Esophagus muscularis mucosa (tissue), 4 donors: Measurements from ENCODE around the gene CAMK2G. TPM values are rescaled to one million over a fixed set of nuclear protein-coding genes. Genes with fewer than 3 reads are reported as not detected.

Experiments
- DNase-seq: peaks from one replicate; pipeline ENCODE4 v3.0.0-alpha.2; 2017; ENCODE audit errors: extremely low spot score
- H3K27ac ChIP-seq, 4 donors: fragments of 200-600 bp; sonication (generic); replicated peaks in 1 of 4; 1 replicate in 3 of 4; 2 replicates in 1 of 4; pipeline ENCODE4 v1.5.1; 2016 to 2019; ENCODE audit warnings: mild to moderate bottlenecking in 1 of 4
- H3K27me3 ChIP-seq, 4 donors: fragments of 200-600 bp; sonication (generic); one replicate each; pipeline versions ENCODE4 v1.5.1 to v1.6.0; 2016 to 2019
- H3K36me3 ChIP-seq, 4 donors: fragments of 200-600 bp; sonication (generic); one replicate each; pipeline ENCODE4 v1.5.1; 2016 to 2019
- H3K4me1 ChIP-seq, 4 donors: fragments of 200-600 bp; sonication (generic); one replicate each; pipeline ENCODE4 v1.5.1; 2016 to 2019
- H3K4me3 ChIP-seq, 4 donors: fragments of 200-600 bp; sonication (generic); 1 replicate in 2 of 4; 2 replicates in 2 of 4; pipeline ENCODE4 v1.5.1; 2016 to 2019; ENCODE audit warnings: mild to moderate bottlenecking in 4 of 4, moderate library complexity in 1 of 4
- H3K9me3 ChIP-seq, 4 donors: fragments of 200-600 bp; sonication (generic); 1 replicate in 3 of 4; 2 replicates in 1 of 4; pipeline ENCODE4 v1.5.1; 2016 to 2019
- EP300 ChIP-seq: sonication (generic); formaldehyde crosslinking; IDR thresholded peaks from one replicate; pipeline ENCODE4 v1.6.1; 2017; ENCODE audit warnings: antibody characterized with exemption
- POLR2A ChIP-seq: fragments of 450-650 bp; IDR thresholded peaks from one replicate; pipeline ENCODE4 v1.6.1; 2017; ENCODE audit warnings: antibody characterized with exemption, moderate library complexity, mild to moderate bottlenecking, low read depth
- POLR2AphosphoS5 ChIP-seq, 2 donors: sonication (generic); formaldehyde crosslinking; IDR thresholded peaks; one replicate each; pipeline ENCODE4 v1.6.1; 2017; ENCODE audit warnings: antibody characterized with exemption in 2 of 2
- WGBS: methylation state at CpG from one replicate; pipeline ENCODE4 v1.1.5; 2018; 5-methylcytosine and 5-hydroxymethylcytosine counted together
- intact Hi-C: fragments of 100-400 bp; cut with DNase I; formaldehyde crosslinking; loops from one replicate; pipeline ENCODE4 v1.15.1; 2023
- total RNA-seq, 4 donors: library from RNA; depleted of rRNA; stranded (reverse); fragments of >200 nt; gene quantifications; one replicate each; pipeline versions ENCODE4 v1.1.0 to v1.2.1, GENCODE V29; 2016
- TF ChIP-seq, protein P1 (sequence below), 3 experiments: fragments of 200-600 bp in 2 of 3; fragments of 450-650 bp in 1 of 3; sonication (generic) in 2 of 3; IDR thresholded peaks; one replicate each; pipeline ENCODE4 v1.5.1; 2017 to 2019; ENCODE audit warnings: antibody characterized with exemption in 3 of 3, mild to moderate bottlenecking in 2 of 3, moderate library complexity in 1 of 3

CAMK2G gene
- total RNA-seq, 4 donors from 2014 or later = 96.4 to 201 (median 159) TPM

DNA sequence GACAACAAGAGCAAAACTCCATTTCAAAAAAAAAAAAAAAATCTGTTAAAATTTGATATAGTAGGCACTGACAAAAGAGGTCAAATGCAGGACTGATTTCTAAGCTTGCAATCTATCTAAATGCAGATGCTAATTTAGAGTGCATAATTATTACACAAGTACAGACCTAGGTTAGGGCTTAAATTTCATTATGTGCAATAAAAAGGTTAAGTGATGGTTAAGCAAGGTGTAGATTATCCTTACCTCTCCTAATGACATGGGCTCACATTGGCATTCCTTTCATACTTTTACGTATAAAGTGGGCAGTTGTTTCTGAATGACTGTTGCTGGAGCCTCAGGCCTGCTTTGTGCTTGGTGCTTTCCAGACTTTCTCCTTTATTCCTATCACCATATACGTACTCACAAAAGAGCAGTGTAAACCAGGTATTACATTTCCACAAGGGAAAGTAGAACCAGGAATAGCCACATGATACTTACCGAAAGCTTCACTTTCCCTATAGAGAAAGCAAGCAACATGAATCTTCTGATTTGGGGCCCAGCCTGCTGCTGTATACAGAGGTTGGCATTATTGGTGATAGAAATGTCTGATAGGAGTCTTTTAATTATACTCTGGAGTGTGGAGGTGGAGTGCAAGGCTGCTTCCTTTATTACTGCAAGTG is 94.7 kb downstream of the CAMK2G start:
- 71% methylated on average over 3 of the region's 3 CpGs for WGBS
- Histone ChIP-seq H3K9me3 (no peaks in the 10 kb centered on the region), H3K36me3 (peaks cover 4 to 52% (median 40%) of the 10 kb centered on the region in 4 donors), H3K4me3 (no peak overlapping the region), H3K27me3 (no peaks in the 10 kb centered on the region), H3K27ac (no peak overlapping the region), H3K4me1 (peaks cover 39 to 54% (median 49%) of the 10 kb centered on the region in 4 donors)
- no peak for DNase-seq
- intact Hi-C loops = no loop called here
- TF ChIP-seq EP300 (no peak), POLR2AphosphoS5 (IDR thresholded peaks at IDR 0.05) (no peak), POLR2A (no peak)
- TF ChIP-seq, protein P1, sequence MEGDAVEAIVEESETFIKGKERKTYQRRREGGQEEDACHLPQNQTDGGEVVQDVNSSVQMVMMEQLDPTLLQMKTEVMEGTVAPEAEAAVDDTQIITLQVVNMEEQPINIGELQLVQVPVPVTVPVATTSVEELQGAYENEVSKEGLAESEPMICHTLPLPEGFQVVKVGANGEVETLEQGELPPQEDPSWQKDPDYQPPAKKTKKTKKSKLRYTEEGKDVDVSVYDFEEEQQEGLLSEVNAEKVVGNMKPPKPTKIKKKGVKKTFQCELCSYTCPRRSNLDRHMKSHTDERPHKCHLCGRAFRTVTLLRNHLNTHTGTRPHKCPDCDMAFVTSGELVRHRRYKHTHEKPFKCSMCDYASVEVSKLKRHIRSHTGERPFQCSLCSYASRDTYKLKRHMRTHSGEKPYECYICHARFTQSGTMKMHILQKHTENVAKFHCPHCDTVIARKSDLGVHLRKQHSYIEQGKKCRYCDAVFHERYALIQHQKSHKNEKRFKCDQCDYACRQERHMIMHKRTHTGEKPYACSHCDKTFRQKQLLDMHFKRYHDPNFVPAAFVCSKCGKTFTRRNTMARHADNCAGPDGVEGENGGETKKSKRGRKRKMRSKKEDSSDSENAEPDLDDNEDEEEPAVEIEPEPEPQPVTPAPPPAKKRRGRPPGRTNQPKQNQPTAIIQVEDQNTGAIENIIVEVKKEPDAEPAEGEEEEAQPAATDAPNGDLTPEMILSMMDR (IDR thresholded peaks at IDR 0.05) = no peak

DNA sequence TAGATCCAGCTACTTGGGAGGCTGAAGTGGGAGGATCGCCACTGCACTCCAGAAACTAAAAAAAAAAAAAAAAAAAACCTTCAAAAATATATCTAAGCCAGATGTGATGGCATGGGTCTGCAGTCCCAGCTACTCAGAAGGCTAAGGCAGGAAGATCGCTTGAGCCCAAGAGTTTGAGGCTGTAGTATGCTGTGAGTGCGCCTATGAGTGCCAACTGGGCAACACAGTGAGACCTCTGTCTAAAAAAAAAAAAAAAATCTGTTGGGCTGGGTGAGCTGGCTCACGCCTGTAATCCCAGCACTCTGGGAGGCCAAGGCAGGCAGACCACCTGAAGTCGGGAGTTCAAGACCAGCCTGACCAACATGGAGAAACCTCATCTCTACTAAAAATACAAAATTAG is 95.3 kb downstream of the CAMK2G start:
- TF ChIP-seq, protein P1 (IDR thresholded peaks at IDR 0.05) = no peak
- TF ChIP-seq POLR2A (no peak), EP300 (no peak), POLR2AphosphoS5 (IDR thresholded peaks at IDR 0.05) (no peak)
- intact Hi-C loops = no loop called here
- Histone ChIP-seq H3K4me3 (no peak overlapping the region), H3K9me3 (no peaks in the 10 kb centered on the region), H3K4me1 (peaks cover 44 to 55% (median 50%) of the 10 kb centered on the region in 4 donors), H3K36me3 (peaks cover 4 to 52% (median 40%) of the 10 kb centered on the region in 4 donors), H3K27ac (no peak overlapping the region), H3K27me3 (no peaks in the 10 kb centered on the region)
- no peak for DNase-seq
- WGBS = 91% methylated on average over 5 of the region's 5 CpGs

DNA sequence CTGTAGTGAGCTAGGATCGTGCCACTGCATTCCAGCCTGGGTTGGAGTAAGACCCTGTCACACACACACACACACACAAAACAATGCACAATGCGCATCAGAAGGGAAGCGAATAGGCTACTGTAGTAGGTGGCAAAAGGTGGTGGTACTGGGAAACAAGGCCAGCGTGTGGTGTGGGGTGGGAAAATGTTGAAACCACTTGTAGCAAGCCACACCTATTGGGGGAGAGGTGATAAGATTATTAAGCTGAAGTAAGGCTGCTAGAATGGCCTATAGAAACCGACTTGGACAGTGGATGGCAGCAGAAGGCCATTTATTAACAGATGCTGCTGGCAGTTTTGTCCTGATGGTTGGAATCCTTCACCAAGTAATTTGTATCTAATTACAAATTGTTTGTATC is 99.7 kb downstream of the CAMK2G start:
- intact Hi-C loops = no loop called here
- Histone ChIP-seq H3K4me1 (peaks cover 29 to 39% (median 35%) of the 10 kb centered on the region in 4 donors), H3K4me3 (peak overlapping the region; percentile 71 to 95 (median 82)), H3K27me3 (no peaks in the 10 kb centered on the region), H3K9me3 (no peaks in the 10 kb centered on the region), H3K27ac (peak overlapping the region in 2 of 4 donors; percentile 95 to 98), H3K36me3 (peaks cover 20 to 63% (median 54%) of the 10 kb centered on the region in 4 donors)
- TF ChIP-seq, protein P1 (IDR thresholded peaks at IDR 0.05) = no peak
- TF ChIP-seq EP300 = no peak
- no peak for TF ChIP-seq POLR2A
- no peak for TF ChIP-seq POLR2AphosphoS5 (IDR thresholded peaks at IDR 0.05)
- WGBS = 48% methylated on average over 5 of the region's 5 CpGs
- no peak for DNase-seq

DNA sequence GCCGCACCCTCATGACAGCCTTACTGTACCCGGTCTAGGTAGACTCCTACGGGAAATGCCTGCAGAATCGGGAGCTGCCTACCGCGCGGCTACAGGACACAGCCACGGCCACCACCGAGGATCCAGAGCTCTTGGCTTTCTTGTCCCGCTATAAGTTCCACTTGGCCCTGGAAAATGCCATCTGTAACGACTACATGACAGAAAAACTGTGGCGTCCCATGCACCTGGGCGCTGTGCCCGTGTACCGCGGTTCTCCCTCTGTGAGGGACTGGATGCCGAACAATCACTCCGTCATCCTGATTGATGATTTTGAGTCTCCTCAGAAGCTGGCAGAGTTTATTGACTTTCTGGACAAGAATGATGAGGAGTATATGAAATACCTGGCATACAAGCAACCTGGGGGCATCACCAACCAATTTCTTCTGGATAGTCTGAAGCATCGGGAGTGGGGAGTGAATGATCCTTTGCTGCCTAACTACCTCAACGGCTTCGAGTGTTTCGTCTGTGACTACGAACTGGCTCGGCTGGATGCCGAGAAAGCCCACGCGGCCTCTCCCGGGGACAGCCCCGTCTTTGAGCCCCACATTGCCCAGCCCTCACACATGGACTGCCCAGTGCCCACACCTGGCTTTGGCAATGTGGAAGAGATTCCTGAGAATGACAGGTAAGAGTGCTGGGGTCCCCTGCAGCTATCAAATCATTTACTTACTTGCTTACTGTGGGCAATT is 101.0 kb downstream of the CAMK2G start:
- no peaks in the 10 kb centered on the region for H3K27me3 ChIP-seq
- DNase-seq = no peak
- H3K4me1 ChIP-seq = peaks cover 29 to 37% (median 35%) of the 10 kb centered on the region in 4 donors
- 12% methylated on average over 22 of the region's 29 CpGs for WGBS
- H3K36me3 ChIP-seq = peaks cover 28 to 63% (median 56%) of the 10 kb centered on the region in 4 donors
- peak overlapping the region; percentile 92 to 98 (median 96) for H3K27ac ChIP-seq
- intact Hi-C loops = no loop called here
- TF ChIP-seq EP300 (no peak), POLR2A (no peak), POLR2AphosphoS5 (IDR thresholded peaks at IDR 0.05) (no peak)
- TF ChIP-seq, protein P1 (IDR thresholded peaks at IDR 0.05) = no peak
- H3K4me3 ChIP-seq = peak overlapping the region; percentile 71 to 95 (median 82)
- H3K9me3 ChIP-seq = no peaks in the 10 kb centered on the region
